Gastrocnemius medialis (tissue), 4 donors: ENCODE results near the gene FAM124A. TPM values are rescaled to one million over a fixed set of nuclear protein-coding genes. Genes with fewer than 3 reads are reported as not detected.

Experiments
- ATAC-seq, 2 donors: fragments of 150-250 bp; one replicate each; pipeline ENCODE4 v1.9.1; 2016
- DNase-seq, 2 donors: peaks; one replicate each; pipeline ENCODE4 v3.0.0-alpha.2; 2019
- H3K27ac ChIP-seq, 4 donors: fragments of 200-600 bp; sonication (generic); 1 replicate in 1 of 4; 2 replicates in 3 of 4; pipeline ENCODE4 v1.5.1; 2016 to 2018; ENCODE audit warnings: mild to moderate bottlenecking in 2 of 4, moderate library complexity in 1 of 4
- H3K27me3 ChIP-seq, 3 donors: fragments of 200-600 bp; sonication (generic) in 2 of 3; 1 replicate in 1 of 3; 2 replicates in 2 of 3; pipeline versions ENCODE4 v1.5.1 to v1.6.0; 2016 to 2019; ENCODE audit warnings: mild to moderate bottlenecking in 1 of 3, moderate library complexity in 1 of 3
- H3K36me3 ChIP-seq, 2 donors: fragments of 200-600 bp; sonication (generic) in 1 of 2; one replicate each; pipeline ENCODE4 v1.5.1; 2017 to 2018
- H3K4me1 ChIP-seq, 2 donors: fragments of 200-600 bp; sonication (generic) in 1 of 2; one replicate each; pipeline ENCODE4 v1.5.1; 2016 to 2017; ENCODE audit warnings: mild to moderate bottlenecking in 2 of 2
- H3K4me3 ChIP-seq, 4 donors: fragments of 200-600 bp; sonication (generic) in 3 of 4; 1 replicate in 1 of 4; 2 replicates in 3 of 4; pipeline ENCODE4 v1.5.1; 2016 to 2019; ENCODE audit warnings: mild to moderate bottlenecking in 2 of 4
- H3K9me3 ChIP-seq, 3 donors: fragments of 200-600 bp; sonication (generic) in 2 of 3; 1 replicate in 1 of 3; 2 replicates in 2 of 3; pipeline ENCODE4 v1.5.1; 2016 to 2019
- CTCF ChIP-seq, 5 experiments: fragments of 450-650 bp in 3 of 5; fragments of 200-600 bp in 2 of 5; sonication (generic) in 2 of 5; IDR thresholded peaks in 4 of 5; conservative IDR thresholded peaks in 1 of 5; 1 replicate in 4 of 5; 2 replicates in 1 of 5; pipeline ENCODE4 v1.5.1; 2016 to 2019; ENCODE audit warnings: antibody characterized with exemption in 5 of 5, mild to moderate bottlenecking in 3 of 5, moderate library complexity in 3 of 5
- POLR2A ChIP-seq, 2 donors: fragments of 450-650 bp; IDR thresholded peaks; one replicate each; pipeline ENCODE4 v1.6.1; 2017; ENCODE audit warnings: antibody characterized with exemption in 2 of 2, mild to moderate bottlenecking in 2 of 2, moderate library complexity in 2 of 2
- in situ Hi-C, 4 donors: fragments of 200-750 bp; cut with MboI; loops; one replicate each; pipeline versions ENCODE4 v1.15.0 to v1.8.0; 2017; ENCODE audit warnings: low sequenced_read_pairs in 4 of 4
- intact Hi-C: fragments of 100-400 bp; cut with DNase I; formaldehyde crosslinking; loops from one replicate; pipeline ENCODE4 v1.15.1; 2023; ENCODE audit warnings: low total_unique reads
- total RNA-seq, 4 donors: library from RNA; depleted of rRNA; stranded (reverse); fragments of >200 nt; gene quantifications; one replicate each; pipeline versions ENCODE4 v1.1.0 to v1.2.3, GENCODE V29; 2016

FAM124A gene
- total RNA-seq, 4 donors from 2014 or later = 0.66 to 2.0 (median 0.81) TPM

DNA sequence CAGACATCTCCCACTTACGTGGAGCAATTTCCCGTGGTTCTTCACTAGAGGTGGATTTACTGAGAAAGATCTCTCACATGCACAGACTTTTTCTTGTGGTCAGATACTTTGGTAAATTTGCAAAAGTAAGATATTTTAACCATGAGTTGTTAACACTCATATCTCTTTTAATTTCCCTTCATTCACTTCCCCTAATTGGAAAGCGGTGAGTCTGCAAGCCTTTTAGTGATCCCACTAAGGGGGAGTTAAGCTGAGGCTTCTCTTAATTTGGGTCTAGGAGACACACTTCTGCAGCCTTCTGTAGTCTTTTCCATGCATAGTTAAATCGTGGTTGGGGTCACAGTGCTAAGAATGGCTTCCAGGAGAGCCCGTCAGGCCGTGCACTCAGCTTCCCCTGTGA lies 86.6 kb downstream of the FAM124A start:
- H3K4me1 ChIP-seq = no peaks in the 10 kb centered on the region
- intact Hi-C loops = no loop called here
- no peaks in the 10 kb centered on the region for H3K36me3 ChIP-seq
- no peaks in the 10 kb centered on the region for H3K27me3 ChIP-seq
- ATAC-seq (no peak), DNase-seq (no peak)
- no peaks in the 10 kb centered on the region for H3K9me3 ChIP-seq
- H3K4me3 ChIP-seq = no peak overlapping the region
- no peak overlapping the region for H3K27ac ChIP-seq
- in situ Hi-C loops = no loop called here
- TF ChIP-seq POLR2A (IDR thresholded peaks at IDR 0.05) (no peak), CTCF (IDR thresholded peaks at IDR 0.05 in 4 of 5, conservative IDR thresholded peaks at IDR 0.05 in 1 of 5) (no peak)

DNA sequence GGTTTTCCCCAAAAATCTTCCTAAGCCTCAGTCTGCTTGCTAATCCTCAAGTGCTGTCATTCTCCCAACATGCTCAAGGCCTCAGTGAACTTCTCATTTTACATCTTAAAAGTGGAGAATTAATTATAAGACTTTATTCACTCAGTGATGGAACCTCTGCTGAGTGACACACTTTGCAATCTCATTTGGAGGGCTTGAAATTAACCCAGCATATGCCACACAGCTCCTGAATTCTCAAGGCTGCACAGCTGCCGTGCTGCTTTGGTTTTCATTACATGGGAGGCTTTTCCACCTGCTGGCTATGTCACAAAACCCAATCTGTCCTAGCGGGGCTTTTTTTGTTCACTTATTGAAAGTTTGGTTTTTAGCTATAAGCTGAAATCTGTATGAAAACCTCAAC lies 89.0 kb downstream of the FAM124A start:
- no peaks in the 10 kb centered on the region for H3K27me3 ChIP-seq
- intact Hi-C loops = no loop called here
- in situ Hi-C loops = no loop called here
- ATAC-seq (no peak), DNase-seq (no peak)
- peaks cover 0 to 3% of the 10 kb centered on the region in 2 donors for H3K4me1 ChIP-seq
- H3K4me3 ChIP-seq = no peak overlapping the region
- H3K36me3 ChIP-seq = no peaks in the 10 kb centered on the region
- TF ChIP-seq POLR2A (IDR thresholded peaks at IDR 0.05) (no peak), CTCF (IDR thresholded peaks at IDR 0.05 in 4 of 5, conservative IDR thresholded peaks at IDR 0.05 in 1 of 5) (no peak)
- no peak overlapping the region for H3K27ac ChIP-seq
- H3K9me3 ChIP-seq = no peaks in the 10 kb centered on the region

GRCh38 chr13:51311957-51312520 lies 89.8 kb downstream of the FAM124A start:
- DNase-seq (no peak), ATAC-seq (no peak)
- H3K9me3 ChIP-seq = no peaks in the 10 kb centered on the region
- intact Hi-C loops (no loop called here), in situ Hi-C loops (no loop called here)
- no peak overlapping the region for H3K4me3 ChIP-seq
- TF ChIP-seq POLR2A (IDR thresholded peaks at IDR 0.05) = no peak
- TF ChIP-seq CTCF (IDR thresholded peaks at IDR 0.05 in 4 of 5, conservative IDR thresholded peaks at IDR 0.05 in 1 of 5) = no peak
- no peak overlapping the region for H3K27ac ChIP-seq
- H3K27me3 ChIP-seq = no peaks in the 10 kb centered on the region
- no peaks in the 10 kb centered on the region for H3K36me3 ChIP-seq
- H3K4me1 ChIP-seq = peaks cover 0 to 3% of the 10 kb centered on the region in 2 donors

DNA sequence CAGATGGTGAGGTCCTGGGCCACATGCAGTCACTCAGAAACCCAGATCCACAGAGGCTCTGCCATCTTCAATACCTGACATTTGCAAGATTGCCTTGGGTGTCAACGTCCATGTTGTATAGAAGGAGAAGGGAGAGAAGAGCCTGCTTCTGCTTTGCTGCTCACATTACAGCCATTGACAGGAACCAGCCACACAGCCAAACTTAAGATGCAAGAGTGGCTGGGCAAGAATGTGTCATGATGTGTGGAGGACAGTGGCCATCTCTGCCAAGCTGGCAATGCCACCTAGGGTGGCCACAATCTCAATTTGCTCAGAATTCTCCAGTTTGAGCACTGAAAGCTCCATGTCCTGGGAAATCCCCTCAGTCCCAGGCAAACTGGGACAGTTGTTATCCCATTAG lies 91.4 kb downstream of the FAM124A start:
- intact Hi-C loops = no loop called here
- Histone ChIP-seq H3K9me3 (no peaks in the 10 kb centered on the region), H3K27ac (no peak overlapping the region), H3K36me3 (no peaks in the 10 kb centered on the region), H3K4me1 (peaks cover 0 to 3% of the 10 kb centered on the region in 2 donors), H3K27me3 (no peaks in the 10 kb centered on the region), H3K4me3 (no peak overlapping the region)
- ATAC-seq (no peak), DNase-seq (no peak)
- in situ Hi-C loops = no loop called here
- TF ChIP-seq CTCF (IDR thresholded peaks at IDR 0.05 in 4 of 5, conservative IDR thresholded peaks at IDR 0.05 in 1 of 5) (no peak), POLR2A (IDR thresholded peaks at IDR 0.05) (no peak)

DNA sequence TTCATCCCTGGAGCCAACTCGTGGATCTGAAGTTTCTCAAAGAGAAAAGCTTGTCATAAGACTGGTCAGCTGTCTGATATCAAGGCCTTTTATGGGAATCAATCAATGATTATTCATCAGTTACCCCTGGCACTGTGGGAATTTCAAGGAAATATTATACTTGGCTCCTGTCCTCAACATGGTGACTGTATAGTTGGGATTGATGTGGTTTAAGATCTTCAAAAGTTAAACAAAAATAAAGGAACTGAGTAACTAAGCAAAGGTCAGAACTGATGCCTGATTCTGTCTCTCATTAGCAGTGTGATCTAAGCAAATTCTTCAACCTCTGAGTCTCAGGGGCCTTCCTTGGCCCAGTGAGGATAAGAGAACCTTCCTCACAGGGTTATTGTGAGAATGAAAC lies 95.1 kb downstream of the FAM124A start:
- in situ Hi-C loops = no loop called here
- H3K27me3 ChIP-seq = no peaks in the 10 kb centered on the region
- intact Hi-C loops = no loop called here
- H3K36me3 ChIP-seq = no peaks in the 10 kb centered on the region
- no peak overlapping the region for H3K27ac ChIP-seq
- no peak overlapping the region for H3K4me3 ChIP-seq
- ATAC-seq = no peak
- TF ChIP-seq CTCF (IDR thresholded peaks at IDR 0.05 in 4 of 5, conservative IDR thresholded peaks at IDR 0.05 in 1 of 5) = no peak
- TF ChIP-seq POLR2A (IDR thresholded peaks at IDR 0.05) = no peak
- H3K4me1 ChIP-seq = peaks cover 0 to 3% of the 10 kb centered on the region in 2 donors
- no peaks in the 10 kb centered on the region for H3K9me3 ChIP-seq
- no peak for DNase-seq
